Measurements from ENCODE around the gene DLG2. TPM values are rescaled to one million over a fixed set of nuclear protein-coding genes. Genes with fewer than 3 reads are reported as not detected.
A peak's percentile ranks its signal among the peaks of the same experiment; 100 is the strongest.

Gene DLG2
- total and polyA plus RNA-seq, 7 donors, result 0.60 to 25.8 (median 9.7) TPM; not detected in 1

GRCh38 chr11:83809274-83809673 is 1817.9 kb downstream of the DLG2 start:
- Histone ChIP-seq H3K4me1 (peaks cover 0 to 31% (median 22%) of the 10 kb centered on the region in 4 donors), H3K27ac (peak overlapping the region in 3 of 4 donors; percentile 9 to 62 (median 56)), H3K4me3 (no peak overlapping the region), H3K9me3 (no peaks in the 10 kb centered on the region), H3K27me3 (no peaks in the 10 kb centered on the region), H3K36me3 (no peaks in the 10 kb centered on the region)
- DNase-seq, result no peak
- intact Hi-C loops (cut with DNase I), result loop anchor here (5.0 kb wide), 1 partner anchor 87 kb away; no protein-coding TSS in a partner anchor
- TF ChIP-seq POLR2A (IDR thresholded peaks at IDR 0.05), result no peak
- TF ChIP-seq EP300 (IDR thresholded peaks at IDR 0.05), result peak in 2 of 4 donors; percentile 43 to 68
- TF ChIP-seq CTCF (IDR thresholded peaks at IDR 0.05), result no peak
- peak; percentile 52 to 92 (median 85) for TF ChIP-seq POLR2AphosphoS5 (IDR thresholded peaks at IDR 0.05)

DNA sequence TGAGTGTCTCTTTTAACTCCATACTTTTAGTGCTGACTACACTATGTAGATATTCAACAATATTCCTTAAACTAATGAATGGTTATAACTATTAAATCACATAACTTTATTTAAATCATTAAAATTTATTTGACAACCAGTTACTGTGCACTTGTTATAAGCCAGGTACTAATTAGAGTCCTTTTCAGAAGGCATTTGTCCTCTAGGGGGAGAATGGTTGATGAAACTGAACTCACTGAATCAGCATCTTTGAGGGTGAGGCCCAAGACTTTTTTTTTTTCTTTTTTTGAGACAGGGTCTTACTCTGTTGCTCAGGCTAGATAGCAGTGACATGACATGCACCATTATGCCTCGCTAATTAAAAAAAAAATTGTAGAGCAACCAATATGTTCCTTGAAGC is 1825.3 kb downstream of the DLG2 start:
- TF ChIP-seq POLR2AphosphoS5 (IDR thresholded peaks at IDR 0.05) (no peak), CTCF (IDR thresholded peaks at IDR 0.05) (no peak), EP300 (IDR thresholded peaks at IDR 0.05) (no peak), POLR2A (IDR thresholded peaks at IDR 0.05) (no peak)
- WGBS, 2 donors, result 68 to 78% methylated on average over 1 of the region's 1 CpG
- H3K4me1 ChIP-seq, result peaks cover 0 to 6% (median 0%) of the 10 kb centered on the region in 4 donors
- no peaks in the 10 kb centered on the region for H3K36me3 ChIP-seq
- H3K27ac ChIP-seq, result no peak overlapping the region
- DNase-seq, result no peak
- no peaks in the 10 kb centered on the region for H3K27me3 ChIP-seq
- no peaks in the 10 kb centered on the region for H3K9me3 ChIP-seq
- H3K4me3 ChIP-seq, result no peak overlapping the region
- intact Hi-C loops (cut with DNase I), result no loop called here

DNA sequence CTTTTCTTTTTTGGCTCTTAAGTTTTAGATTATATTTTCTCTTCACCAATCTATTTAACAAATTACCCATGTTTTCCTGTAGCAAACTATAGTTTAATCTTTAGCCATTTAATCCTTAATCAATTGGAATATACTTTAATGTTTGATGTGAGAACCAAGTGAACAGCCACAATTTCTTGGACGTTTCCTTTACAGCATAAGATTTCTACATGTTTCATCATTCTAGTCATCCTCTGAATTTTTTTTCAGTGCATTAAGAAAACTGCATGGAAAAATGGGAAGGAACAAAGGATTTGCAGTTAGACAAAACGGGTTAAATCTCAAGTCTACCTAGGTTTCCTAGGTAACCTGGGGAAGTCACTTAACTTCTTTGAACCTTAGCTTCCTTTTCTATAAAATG is 1833.8 kb downstream of the DLG2 start:
- TF ChIP-seq POLR2A (IDR thresholded peaks at IDR 0.05) (no peak), EP300 (IDR thresholded peaks at IDR 0.05) (no peak), CTCF (IDR thresholded peaks at IDR 0.05) (no peak), POLR2AphosphoS5 (IDR thresholded peaks at IDR 0.05) (no peak)
- no peaks in the 10 kb centered on the region for H3K4me1 ChIP-seq
- intact Hi-C loops (cut with DNase I), result no loop called here
- no peaks in the 10 kb centered on the region for H3K27me3 ChIP-seq
- H3K27ac ChIP-seq, result no peak overlapping the region
- no peaks in the 10 kb centered on the region for H3K9me3 ChIP-seq
- no peak overlapping the region for H3K4me3 ChIP-seq
- H3K36me3 ChIP-seq, result no peaks in the 10 kb centered on the region
- DNase-seq, result no peak
- 35 to 59% methylated on average over 2 of the region's 2 CpGs for WGBS, 2 donors

- 94 to 97% methylated on average over 17 of the region's 17 CpGs for WGBS, 2 donors
- H3K4me3 ChIP-seq, result no peak overlapping the region
- no peak for DNase-seq
- no peaks in the 10 kb centered on the region for H3K27me3 ChIP-seq
- H3K9me3 ChIP-seq, result no peaks in the 10 kb centered on the region
- H3K4me1 ChIP-seq, result no peaks in the 10 kb centered on the region
- H3K36me3 ChIP-seq, result no peaks in the 10 kb centered on the region
- intact Hi-C loops (cut with DNase I), result no loop called here
- no peak for TF ChIP-seq POLR2A (IDR thresholded peaks at IDR 0.05)
- no peak for TF ChIP-seq CTCF (IDR thresholded peaks at IDR 0.05)
- TF ChIP-seq POLR2AphosphoS5 (IDR thresholded peaks at IDR 0.05), result no peak
- TF ChIP-seq EP300 (IDR thresholded peaks at IDR 0.05), result no peak
- no peak overlapping the region for H3K27ac ChIP-seq
Measured at GRCh38 chr11:83791557-83791956, 1835.6 kb downstream of the DLG2 start.

- Histone ChIP-seq H3K27ac (no peak overlapping the region), H3K36me3 (no peaks in the 10 kb centered on the region), H3K4me1 (no peaks in the 10 kb centered on the region), H3K4me3 (no peak overlapping the region), H3K9me3 (no peaks in the 10 kb centered on the region), H3K27me3 (no peaks in the 10 kb centered on the region)
- no peak for DNase-seq
- intact Hi-C loops (cut with DNase I), result no loop called here
- TF ChIP-seq POLR2AphosphoS5 (IDR thresholded peaks at IDR 0.05), result no peak
- no peak for TF ChIP-seq POLR2A (IDR thresholded peaks at IDR 0.05)
- TF ChIP-seq CTCF (IDR thresholded peaks at IDR 0.05), result no peak
- no peak for TF ChIP-seq EP300 (IDR thresholded peaks at IDR 0.05)
- WGBS, 2 donors, result 75 to 85% methylated on average over 2 of the region's 2 CpGs
Measured at GRCh38 chr11:83785942-83786341, 1841.2 kb downstream of the DLG2 start.

Measured in sigmoid colon (tissue), 7 donors.